Mucosa of rectum (tissue), 2 donors: ENCODE results near the gene NPHP1.
"Not testable (repeated sequence)": the region's sequence is repeated elsewhere in the genome, so short reads cannot be mapped to it uniquely, and the experiment has no call there.

Experiments
- H3K27ac ChIP-seq, 2 donors: one replicate each; pipeline ENCODE4 v1.7.0; 2013; ENCODE audit warnings: inconsistent platforms in 2 of 2, low read depth in 2 of 2, low read length in 2 of 2
- H3K27me3 ChIP-seq, 2 donors: one replicate each; pipeline ENCODE4 v1.7.0; 2013; ENCODE audit warnings: low read length in 2 of 2; ENCODE audit not compliant: control insufficient read depth in 2 of 2, insufficient read depth in 2 of 2
- H3K36me3 ChIP-seq, 2 donors: one replicate each; pipeline ENCODE4 v1.7.0; 2013; ENCODE audit warnings: low read length in 2 of 2; ENCODE audit not compliant: control insufficient read depth in 2 of 2, insufficient read depth in 2 of 2
- H3K4me1 ChIP-seq, 2 donors: one replicate each; pipeline ENCODE4 v1.7.0; 2013; ENCODE audit warnings: low read length in 2 of 2, mild to moderate bottlenecking in 1 of 2; ENCODE audit not compliant: control insufficient read depth in 2 of 2, insufficient read depth in 2 of 2
- H3K4me3 ChIP-seq, 2 donors: one replicate each; pipeline ENCODE4 v1.7.0; 2013; ENCODE audit warnings: low read length in 2 of 2
- H3K9ac ChIP-seq, 2 donors: one replicate each; pipeline ENCODE4 v1.7.0; 2013; ENCODE audit warnings: low read length in 2 of 2, low read depth in 1 of 2, mild to moderate bottlenecking in 1 of 2
- H3K9me3 ChIP-seq, 2 donors: one replicate each; pipeline ENCODE4 v1.7.0; 2013; ENCODE audit warnings: low read length in 2 of 2; ENCODE audit not compliant: control insufficient read depth in 2 of 2
- donor health status: healthy.
- donor health status: Normal muscosa, but diverticular disease.

The NPHP1 gene

GRCh38 chr2:110219496-110220189, 14.8 kb upstream of the NPHP1 start:
- no peak overlapping the region for H3K9ac ChIP-seq
- peaks cover 6 to 16% of the 10 kb centered on the region in 2 donors for H3K27me3 ChIP-seq
- H3K27ac ChIP-seq, result no peak overlapping the region
- H3K36me3 ChIP-seq, result no peaks in the 10 kb centered on the region
- H3K4me1 ChIP-seq, result no peaks in the 10 kb centered on the region
- H3K9me3 ChIP-seq, result no peaks in the 10 kb centered on the region
- no peak overlapping the region for H3K4me3 ChIP-seq

GRCh38 chr2:110218889-110219288, 14.1 kb upstream of the NPHP1 start:
- H3K4me3 ChIP-seq, H3K4me1 ChIP-seq, H3K36me3 ChIP-seq, H3K9ac ChIP-seq, H3K9me3 ChIP-seq, H3K27ac ChIP-seq: not testable (repeated sequence)
- H3K27me3 ChIP-seq, result peaks cover 6 to 13% of the 10 kb centered on the region in 2 donors

- H3K4me3 ChIP-seq, result no peak overlapping the region
- H3K36me3 ChIP-seq, result no peaks in the 10 kb centered on the region
- no peak overlapping the region for H3K9ac ChIP-seq
- H3K27me3 ChIP-seq, result peaks cover 6 to 11% of the 10 kb centered on the region in 2 donors
- no peaks in the 10 kb centered on the region for H3K4me1 ChIP-seq
- peaks cover 0 to 6% of the 10 kb centered on the region in 2 donors for H3K9me3 ChIP-seq
- H3K27ac ChIP-seq, result no peak overlapping the region
These were observed 12.0 kb upstream of the NPHP1 start for GRCh38 chr2:110216803-110217202.

DNA sequence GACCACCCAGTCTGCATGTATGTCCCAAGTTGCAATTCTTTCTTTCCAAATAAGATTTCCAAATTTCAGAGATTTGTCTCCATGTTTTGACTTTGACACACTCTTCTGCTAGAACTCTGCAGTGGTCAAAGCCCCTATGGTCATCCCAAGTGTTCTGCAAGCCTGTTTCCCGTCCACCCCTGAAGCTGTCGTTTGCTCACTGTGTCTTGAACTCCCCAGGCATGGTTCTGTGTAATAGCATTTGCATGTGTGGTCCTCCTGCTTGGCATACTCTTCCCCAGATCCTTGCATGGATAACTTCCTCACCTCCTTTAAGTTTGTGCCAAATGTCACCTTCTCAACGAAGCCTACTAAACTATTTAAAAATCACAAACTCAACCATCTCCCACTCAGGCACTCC, 11.4 kb upstream of the NPHP1 start:
- H3K27me3 ChIP-seq, result peaks cover 6 to 10% of the 10 kb centered on the region in 2 donors
- peaks cover 0 to 6% of the 10 kb centered on the region in 2 donors for H3K9me3 ChIP-seq
- H3K36me3 ChIP-seq, result no peaks in the 10 kb centered on the region
- H3K4me3 ChIP-seq, result no peak overlapping the region
- no peaks in the 10 kb centered on the region for H3K4me1 ChIP-seq
- H3K27ac ChIP-seq, result no peak overlapping the region
- H3K9ac ChIP-seq, result no peak overlapping the region

- Histone ChIP-seq H3K27me3 (peaks cover 6 to 10% of the 10 kb centered on the region in 2 donors), H3K27ac (no peak overlapping the region), H3K4me1 (no peaks in the 10 kb centered on the region), H3K9me3 (peaks cover 0 to 6% of the 10 kb centered on the region in 2 donors), H3K36me3 (no peaks in the 10 kb centered on the region), H3K4me3 (no peak overlapping the region), H3K9ac (no peak overlapping the region)
These were observed 10.8 kb upstream of the NPHP1 start for GRCh38 chr2:110215566-110216158.

DNA sequence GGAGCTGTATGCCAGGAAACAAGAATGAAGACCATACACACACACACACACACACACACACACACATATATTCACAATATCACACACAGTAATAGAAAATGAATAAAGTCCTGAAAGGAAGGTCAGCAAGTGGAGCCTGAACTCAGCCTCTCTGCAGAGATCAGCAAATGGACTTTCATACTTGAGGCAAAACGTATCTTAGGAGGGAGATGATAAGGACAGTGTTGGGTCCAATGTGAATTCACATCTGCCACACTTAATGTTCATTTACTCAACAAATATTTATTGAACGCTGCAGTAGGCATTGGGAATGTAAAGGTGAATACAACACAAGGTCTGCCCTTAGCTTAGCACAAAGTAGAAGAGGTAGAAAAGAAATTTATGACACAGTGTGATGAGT, 10.3 kb upstream of the NPHP1 start:
- H3K36me3 ChIP-seq, result peaks cover 0 to 2% of the 10 kb centered on the region in 2 donors
- no peak overlapping the region for H3K27ac ChIP-seq
- no peak overlapping the region for H3K4me3 ChIP-seq
- H3K9ac ChIP-seq, result no peak overlapping the region
- peaks cover 0 to 6% of the 10 kb centered on the region in 2 donors for H3K9me3 ChIP-seq
- H3K27me3 ChIP-seq, result peaks cover 6 to 10% of the 10 kb centered on the region in 2 donors
- no peaks in the 10 kb centered on the region for H3K4me1 ChIP-seq

- not testable (repeated sequence) for H3K9ac ChIP-seq, H3K27me3 ChIP-seq, H3K4me3 ChIP-seq, H3K9me3 ChIP-seq, H3K27ac ChIP-seq, H3K4me1 ChIP-seq, H3K36me3 ChIP-seq
These were observed 8.7 kb upstream of the NPHP1 start for GRCh38 chr2:110213522-110213921.

DNA sequence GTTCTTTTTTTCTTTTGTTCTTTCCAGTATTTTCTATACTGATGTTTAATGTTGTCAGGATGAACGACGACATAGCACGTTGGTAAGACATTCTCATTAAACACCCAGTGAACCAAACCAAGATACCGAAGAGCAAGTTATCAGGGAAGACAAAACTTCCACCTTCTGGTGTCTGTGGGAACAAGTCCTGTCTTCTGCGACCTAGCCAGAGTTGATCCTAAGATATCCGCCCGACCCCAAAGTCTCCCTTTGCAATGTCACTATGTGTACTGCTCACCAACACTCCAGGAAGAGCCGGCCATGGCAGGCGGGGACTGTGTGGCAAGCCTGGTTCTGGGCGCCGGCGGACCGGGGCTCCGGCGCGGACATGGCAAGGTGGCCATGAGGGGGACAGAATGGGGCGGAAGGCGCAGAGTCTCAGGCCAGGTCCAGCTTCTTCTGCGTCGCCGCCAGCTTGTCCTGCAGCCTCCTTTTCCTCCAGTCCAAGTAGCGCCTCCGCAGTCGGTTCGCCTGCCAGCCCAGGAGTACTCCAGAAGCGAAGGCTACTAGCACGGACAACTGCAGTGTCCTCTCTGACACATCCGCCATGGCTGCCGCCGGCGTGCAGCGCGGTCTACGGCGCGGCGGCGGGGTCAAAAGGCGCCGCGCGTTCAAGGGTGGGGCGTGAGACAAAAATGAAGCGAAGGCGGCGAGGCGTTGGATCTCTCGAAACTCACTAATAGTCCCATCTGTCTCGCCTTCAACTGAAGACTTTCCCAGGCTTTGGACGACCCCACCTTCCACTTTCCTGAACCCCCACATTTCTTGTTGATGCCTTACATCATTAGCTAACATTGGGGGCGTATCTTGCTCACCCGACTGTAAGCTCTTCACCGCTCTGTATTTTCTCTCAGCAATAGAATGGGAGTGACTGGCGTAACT, 7.4 kb upstream of the NPHP1 start, which contains the start of gene MTLN:
MTLN (minus strand) TSS at position 610 of the 921 bp plus-strand sequence; CDS start at position 588, 22 bp downstream.
- Histone ChIP-seq H3K27me3 (peaks cover 4 to 6% of the 10 kb centered on the region in 2 donors), H3K9ac (peak within 1 kb of the TSS; percentile 76 to 82), H3K4me1 (no peaks in the 10 kb centered on the region), H3K36me3 (peaks cover 4 to 5% of the 10 kb centered on the region in 2 donors), H3K4me3 (peak within 1 kb of the TSS; percentile 81 to 85), H3K27ac (peak within 1 kb of the TSS; percentile 59 to 69), H3K9me3 (peaks cover 0 to 6% of the 10 kb centered on the region in 2 donors)

DNA sequence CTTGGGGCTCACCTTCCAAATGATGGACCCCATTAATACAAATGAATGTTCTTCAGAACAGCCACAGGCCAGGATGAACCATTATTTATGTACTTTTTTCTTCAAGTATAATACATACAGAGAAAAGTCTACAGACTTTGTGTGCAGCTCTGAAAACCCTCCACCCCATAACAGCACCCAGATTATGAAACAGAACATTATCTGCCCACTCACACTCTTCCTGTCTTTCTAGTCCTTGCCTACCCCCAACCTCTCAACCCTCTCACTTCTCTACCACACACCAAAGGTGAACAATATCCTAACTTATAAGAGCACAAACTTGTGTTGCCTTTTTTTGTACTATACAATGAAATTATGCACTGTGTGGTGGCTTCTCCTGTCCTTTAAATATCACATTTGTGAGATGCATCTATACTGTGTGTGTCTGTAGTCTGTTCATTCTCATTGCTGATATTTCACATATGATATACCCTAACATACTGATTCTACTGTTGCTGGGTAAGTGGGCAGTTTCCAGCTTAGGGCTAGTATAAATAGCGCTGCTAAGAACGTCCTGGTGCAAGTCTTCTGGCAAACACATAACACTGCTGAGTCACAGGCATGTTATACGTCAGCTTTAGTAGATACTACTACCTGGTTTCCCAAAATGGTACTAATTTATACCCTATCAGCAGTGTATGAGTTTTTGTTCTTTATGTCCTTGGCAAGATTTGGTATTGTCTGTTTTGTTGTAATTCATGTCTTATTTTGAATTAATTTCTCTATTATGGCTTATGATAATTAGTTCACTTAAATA, 1.0 kb upstream of the NPHP1 start:
- H3K27me3 ChIP-seq, result no peaks in the 10 kb centered on the region
- no peaks in the 10 kb centered on the region for H3K9me3 ChIP-seq
- H3K4me1 ChIP-seq, result peaks cover 8 to 10% of the 10 kb centered on the region in 2 donors
- no peak overlapping the region for H3K27ac ChIP-seq
- peaks cover 4 to 5% of the 10 kb centered on the region in 2 donors for H3K36me3 ChIP-seq
- H3K9ac ChIP-seq, result peak overlapping the region in 1 of 2 donors; percentile 45
- H3K4me3 ChIP-seq, result peak overlapping the region in 1 of 2 donors; percentile 87
